ENCODE results near the gene MED15. TPM values are rescaled to one million over a fixed set of nuclear protein-coding genes. Genes with fewer than 3 reads are reported as not detected.

MED15 gene
- total RNA-seq, 4 donors from 2014 or later, result 35.1 to 88.9 (median 49.9) TPM

GRCh38 chr22:20576445-20576816 lies 69.0 kb downstream of the MED15 start:
- TF ChIP-seq, protein P1, sequence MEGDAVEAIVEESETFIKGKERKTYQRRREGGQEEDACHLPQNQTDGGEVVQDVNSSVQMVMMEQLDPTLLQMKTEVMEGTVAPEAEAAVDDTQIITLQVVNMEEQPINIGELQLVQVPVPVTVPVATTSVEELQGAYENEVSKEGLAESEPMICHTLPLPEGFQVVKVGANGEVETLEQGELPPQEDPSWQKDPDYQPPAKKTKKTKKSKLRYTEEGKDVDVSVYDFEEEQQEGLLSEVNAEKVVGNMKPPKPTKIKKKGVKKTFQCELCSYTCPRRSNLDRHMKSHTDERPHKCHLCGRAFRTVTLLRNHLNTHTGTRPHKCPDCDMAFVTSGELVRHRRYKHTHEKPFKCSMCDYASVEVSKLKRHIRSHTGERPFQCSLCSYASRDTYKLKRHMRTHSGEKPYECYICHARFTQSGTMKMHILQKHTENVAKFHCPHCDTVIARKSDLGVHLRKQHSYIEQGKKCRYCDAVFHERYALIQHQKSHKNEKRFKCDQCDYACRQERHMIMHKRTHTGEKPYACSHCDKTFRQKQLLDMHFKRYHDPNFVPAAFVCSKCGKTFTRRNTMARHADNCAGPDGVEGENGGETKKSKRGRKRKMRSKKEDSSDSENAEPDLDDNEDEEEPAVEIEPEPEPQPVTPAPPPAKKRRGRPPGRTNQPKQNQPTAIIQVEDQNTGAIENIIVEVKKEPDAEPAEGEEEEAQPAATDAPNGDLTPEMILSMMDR (IDR thresholded peaks at IDR 0.05; ENCODE audit: low read depth), result no peak

DNA sequence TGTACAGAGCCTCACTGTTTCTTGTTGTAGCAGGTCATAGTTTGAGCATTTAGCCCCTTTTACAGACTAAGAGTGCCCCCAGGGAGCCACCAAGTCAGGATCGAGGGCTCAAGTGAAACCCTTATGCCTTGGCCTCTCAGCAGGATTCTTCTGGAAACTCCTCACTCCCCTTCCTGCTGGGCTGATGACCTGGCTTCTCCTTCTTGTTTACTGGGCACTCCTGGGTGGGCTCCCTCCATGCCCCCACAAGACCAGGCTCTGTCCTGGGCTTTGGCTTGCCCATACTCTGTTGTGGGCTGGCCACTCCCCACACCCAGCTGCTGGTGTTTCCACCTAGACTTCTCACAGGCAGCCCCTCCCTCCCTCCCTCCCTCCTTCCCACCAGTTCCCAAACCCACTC lies 69.6 kb downstream of the MED15 start:
- TF ChIP-seq, protein P1 (IDR thresholded peaks at IDR 0.05; ENCODE audit: low read depth), result no peak

GRCh38 chr22:20577549-20577975 lies 70.2 kb downstream of the MED15 start:
- TF ChIP-seq, protein P1 (IDR thresholded peaks at IDR 0.05; ENCODE audit: low read depth), result no peak

GRCh38 chr22:20578192-20578591 lies 70.8 kb downstream of the MED15 start:
- TF ChIP-seq, protein P1 (IDR thresholded peaks at IDR 0.05; ENCODE audit: low read depth), result no peak

GRCh38 chr22:20578707-20579106 lies 71.3 kb downstream of the MED15 start:
- TF ChIP-seq, protein P1 (IDR thresholded peaks at IDR 0.05; ENCODE audit: low read depth), result no peak

GRCh38 chr22:20579273-20580120 lies 72.1 kb downstream of the MED15 start:
- TF ChIP-seq, protein P1 (IDR thresholded peaks at IDR 0.05; ENCODE audit: low read depth), result no peak

DNA sequence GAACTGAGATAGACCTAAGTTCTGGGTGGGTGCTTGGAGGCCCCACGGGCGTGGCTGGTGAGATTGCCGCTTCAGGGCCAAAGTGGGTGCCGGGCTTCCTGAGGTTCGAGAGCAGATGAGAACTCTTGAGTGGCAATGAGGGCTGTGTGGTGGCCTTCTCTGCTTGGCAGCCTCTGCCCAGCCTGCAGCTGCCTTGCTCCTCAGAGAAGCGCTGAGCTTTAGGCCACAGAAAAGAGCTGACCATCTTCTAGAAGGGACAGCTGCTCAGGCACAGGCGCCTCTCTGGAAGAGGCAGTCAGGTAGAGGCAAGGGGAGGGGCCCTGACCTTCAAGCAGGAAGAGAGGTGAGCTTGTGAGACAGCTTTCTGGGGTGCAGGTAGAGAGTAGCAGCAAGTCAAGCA lies 72.8 kb downstream of the MED15 start:
- TF ChIP-seq, protein P1 (IDR thresholded peaks at IDR 0.05; ENCODE audit: low read depth), result no peak
